HepG2 (cell line): ENCODE measurements around the gene PHF21B. TPM values are rescaled to one million over a fixed set of nuclear protein-coding genes. Genes with fewer than 3 reads are reported as not detected.

Experiments
- ATAC-seq: fragments of 200-7000 bp; cut with Tn5 transposase; 3 replicates; pipeline ENCODE4 v1.9.1; 2020; ENCODE audit warnings: mild to moderate bottlenecking, moderate library complexity
- BruUV-seq: library from RNA; stranded (reverse); fragments of 400-500 nt; replicated peaks from 2 replicates; lab custom pipeline; 2021; lab: Mats Ljungman, UMichigan
- CTCF ChIA-PET: fragments of 300-600 bp; formaldehyde crosslinking; extraction: SDS; loops from one replicate; lab custom pipeline; 2021; ENCODE audit warnings: low total read pairs, inconsistent platforms, low intra/inter-chr PET ratio; lab: Yijun Ruan, JAX
- POLR2A ChIA-PET: fragments of 350-600 bp; sonication (Branson Sonifier 250); formaldehyde crosslinking; loops from one replicate; lab custom pipeline; 2020; ENCODE audit warnings: antibody characterized with exemption, inconsistent platforms; lab: Yijun Ruan, JAX
- DNase-seq: peaks from one replicate; pipeline ENCODE4 v3.0.0-alpha.2; 2015; ENCODE audit warnings: low spot score
- FAIRE-seq: peaks from 3 replicates; lab custom pipeline; 2011; peaks lifted over from hg19 to GRCh38; lab: Jason Lieb, UNC
- H2AFZ ChIP-seq: one replicate; pipeline ENCODE4 v1.6.1; 2011; ENCODE audit warnings: low read length, inconsistent platforms
- H3K27ac ChIP-seq: fragments of 300-600 bp; 3 replicates; pipeline ENCODE4 v1.8.0; 2011; ENCODE audit warnings: mixed run types, mild to moderate bottlenecking, mixed read lengths, low read length, inconsistent platforms; ENCODE audit not compliant: insufficient read depth; ENCODE audit errors: extremely low read length
- H3K27me3 ChIP-seq, 2 experiments: fragments of 200-600 bp in 1 of 2; 2 replicates in 1 of 2; 3 replicates in 1 of 2; pipeline versions ENCODE4 v1.6.0 to v1.8.0; 2011; ENCODE audit warnings: low read length in 2 of 2, mild to moderate bottlenecking in 2 of 2, moderate library complexity in 2 of 2, inconsistent platforms in 1 of 2; ENCODE audit not compliant: insufficient read depth in 2 of 2, control insufficient read depth in 1 of 2
- H3K36me3 ChIP-seq, 2 experiments: fragments of 200-600 bp in 1 of 2; replicated peaks in 1 of 2; 2 replicates in 1 of 2; 3 replicates in 1 of 2; pipeline versions ENCODE4 v1.5.1 to v1.8.0; 2011; ENCODE audit warnings: low read length in 2 of 2, inconsistent platforms in 1 of 2; ENCODE audit not compliant: insufficient read depth in 2 of 2, control insufficient read depth in 1 of 2
- H3K4me1 ChIP-seq: 2 replicates; pipeline ENCODE4 v1.5.1; 2012; ENCODE audit warnings: low read length, inconsistent platforms; ENCODE audit not compliant: insufficient read depth
- H3K4me2 ChIP-seq: 2 replicates; pipeline ENCODE4 v1.6.0; 2011; ENCODE audit warnings: low read depth, low read length, inconsistent platforms
- H3K4me3 ChIP-seq, 3 experiments: fragments of 200-600 bp in 1 of 3; sonication (generic), shearing (Covaris generic) in 1 of 3; replicated peaks in 1 of 3; 2 replicates each; pipeline ENCODE4 v1.5.1; 2011 to 2016; ENCODE audit warnings: low read length in 3 of 3, inconsistent platforms in 2 of 3, low read depth in 2 of 3, mild to moderate bottlenecking in 2 of 3, control low read depth in 1 of 3, mixed read lengths in 1 of 3; ENCODE audit not compliant: insufficient read depth in 1 of 3
- H3K79me2 ChIP-seq: one replicate; pipeline ENCODE4 v1.6.1; 2011; ENCODE audit warnings: low read length, inconsistent platforms; ENCODE audit not compliant: insufficient read depth
- H3K9ac ChIP-seq: 2 replicates; pipeline ENCODE4 v1.6.0; 2011; ENCODE audit warnings: mild to moderate bottlenecking, low read depth, low read length, inconsistent platforms; ENCODE audit not compliant: insufficient read depth
- H3K9me3 ChIP-seq: 2 replicates; pipeline ENCODE4 v1.5.1; 2012; ENCODE audit warnings: mild to moderate bottlenecking, low read length
- H4K20me1 ChIP-seq: 2 replicates; pipeline ENCODE4 v1.6.0; 2011; ENCODE audit warnings: inconsistent platforms, mild to moderate bottlenecking, low read length, moderate library complexity; ENCODE audit not compliant: insufficient read depth
- ARNT2 ChIP-seq: sonication (generic); formaldehyde crosslinking; IDR thresholded peaks from 2 replicates; pipeline ENCODE4 v1.8.0; 2022; ENCODE audit warnings: mild to moderate bottlenecking, low read depth, missing genetic modification reagents, moderate library complexity
- ATF7 ChIP-seq, 2 experiments: fragments of 450-650 bp in 1 of 2; sonication (generic) in 1 of 2; formaldehyde crosslinking in 1 of 2; IDR thresholded peaks; 2 replicates each; pipeline versions ENCODE4 v1.4.0 to v1.6.1; 2016 to 2020; ENCODE audit warnings: antibody characterized with exemption in 1 of 2, mild to moderate bottlenecking in 1 of 2, missing genetic modification reagents in 1 of 2
- CREB1 ChIP-seq, 2 experiments: fragments of 450-650 bp in 1 of 2; IDR thresholded peaks; 2 replicates each; pipeline ENCODE4 v1.6.1; 2016 to 2017; ENCODE audit warnings: control low read depth in 1 of 2, mild to moderate bottlenecking in 1 of 2, missing compliant biosample characterization in 1 of 2, missing genetic modification characterization in 1 of 2
- HBP1 ChIP-seq: IDR thresholded peaks from 2 replicates; pipeline ENCODE4 v1.6.1; 2016; ENCODE audit warnings: low read depth, control low read depth
- NFRKB ChIP-seq: fragments of 450-650 bp; IDR thresholded peaks from 2 replicates; pipeline ENCODE4 v1.6.1; 2017
- PLRG1 ChIP-seq: fragments of 450-650 bp; conservative IDR thresholded peaks from 2 replicates; pipeline ENCODE4 v1.6.1; 2016
- SIX1 ChIP-seq: sonication (generic); formaldehyde crosslinking; IDR thresholded peaks from 2 replicates; pipeline ENCODE4 v1.4.0; 2020; ENCODE audit warnings: missing genetic modification reagents, borderline replicate concordance
- ZBTB46 ChIP-seq: sonication (generic); formaldehyde crosslinking; IDR thresholded peaks from 2 replicates; pipeline ENCODE4 v1.4.0; 2020; ENCODE audit warnings: mild to moderate bottlenecking, missing genetic modification reagents, borderline replicate concordance
- ZNF510 ChIP-seq: sonication (generic); formaldehyde crosslinking; IDR thresholded peaks from 2 replicates; pipeline ENCODE4 v1.4.0; 2020; ENCODE audit warnings: low read depth, mild to moderate bottlenecking, missing genetic modification reagents
- ZNF512 ChIP-seq: sonication (generic); formaldehyde crosslinking; IDR thresholded peaks from 2 replicates; pipeline ENCODE4 v1.4.0; 2020; ENCODE audit warnings: mild to moderate bottlenecking, missing genetic modification reagents
- WGBS: methylation state at CpG from one replicate; pipeline ENCODE4 v1.1.6; 2017; ENCODE audit warnings: low lambda C conversion rate; 5-methylcytosine and 5-hydroxymethylcytosine counted together
- in situ Hi-C: cut with HindIII; loops from 2 replicates; pipeline ENCODE4 v1.10.0; 2017; ENCODE audit warnings: low pct_unique_long_range_greater_than_20kb; ENCODE audit not compliant: extremely low pct_ligation_motif_present
- intact Hi-C: fragments of 100-400 bp; cut with micrococcal nuclease; formaldehyde crosslinking; loops from one replicate; pipeline ENCODE4 v1.10.0; 2022; ENCODE audit not compliant: unreplicated experiment
- polyA plus RNA-seq, 8 experiments: library from polyadenylated mRNA; depleted of rRNA in 3 of 8; stranded (reverse) in 7 of 8; unstranded in 1 of 8; fragments of >200 nt; fragmentation: Illumina TruSeq in 4 of 8; extraction: Trizol in 4 of 8; gene quantifications; 2 replicates each; pipeline versions ENCODE4 v1.2.1 to v1.2.3, GENCODE V29; 2011 to 2016; ENCODE audit warnings: low read depth in 4 of 8, missing spikeins in 1 of 8, mixed read lengths in 1 of 8; ENCODE audit not compliant: insufficient read depth in 1 of 8
- total RNA-seq, 5 experiments: library from RNA; depleted of rRNA; stranded (reverse); fragments of >200 nt; fragmentation: Illumina TruSeq; extraction: Trizol; gene quantifications; 2 replicates each; pipeline ENCODE4 v1.2.3, GENCODE V29; 2016; ENCODE audit warnings: low read depth in 1 of 5

Gene PHF21B
- total and polyA plus RNA-seq, 2 of the 13 experiments (the other 11 are each of a cell fraction or from before 2014, with no cell fraction given): not detected

- in situ Hi-C loops (no loop called here), intact Hi-C loops (no loop called here)
- Histone ChIP-seq H3K27me3 (peaks cover 14 to 81% of the 10 kb centered on the region in 2 experiments), H3K4me2 (no peak overlapping the region), H3K27ac (no peak overlapping the region), H3K79me2 (no peaks in the 10 kb centered on the region), H3K9me3 (no peaks in the 10 kb centered on the region), H3K4me3 (no peak overlapping the region), H3K4me1 (no peaks in the 10 kb centered on the region), H3K36me3 (no peaks in the 10 kb centered on the region), H3K9ac (no peak overlapping the region), H2AFZ (no peak overlapping the region), H4K20me1 (no peaks in the 10 kb centered on the region)
- TF ChIP-seq NFRKB: no peak
- no peak for TF ChIP-seq ARNT2 (CRISPR knock-in tag)
- TF ChIP-seq ZBTB46 (CRISPR knock-in tag): no peak
- TF ChIP-seq PLRG1: no peak
- DNase-seq (no peak), ATAC-seq (no peak), FAIRE-seq (no peak)
- POLR2A ChIA-PET: no interaction called here
- no TSS peak for BruUV-seq
- WGBS: no CpG with 5 or more reads among the region's 6 CpGs
- CTCF ChIA-PET: no interaction called here
Measured at GRCh38 chr22:44934454-44934735, 75.4 kb downstream of the PHF21B start.

GRCh38 chr22:44933666-44934453 is 75.9 kb downstream of the PHF21B start:
- BruUV-seq: no TSS peak
- peaks cover 11 to 79% of the 10 kb centered on the region in 2 experiments for H3K27me3 ChIP-seq

More at GRCh38 chr22:44933666-44934453, 75.9 kb downstream of the PHF21B start:
- in situ Hi-C loops: no loop called here
- H4K20me1 ChIP-seq: no peaks in the 10 kb centered on the region
- POLR2A ChIA-PET: no interaction called here
- TF ChIP-seq CREB1 (IDR thresholded peaks at IDR 0.05): 0 out of 2 replicates have a peak, but pooled peaks have one; percentile 39
- TF ChIP-seq CREB1 (CRISPR knock-in tag; IDR thresholded peaks at IDR 0.05): no peak
- TF ChIP-seq ZNF510: no peak
- peak; percentile 93 for TF ChIP-seq ATF7 (IDR thresholded peaks at IDR 0.05)
- TF ChIP-seq ATF7 (CRISPR knock-in tag; IDR thresholded peaks at IDR 0.05): no peak
- TF ChIP-seq HBP1: no peak
- no peak for TF ChIP-seq SIX1 (CRISPR knock-in tag)
- TF ChIP-seq ZNF512 (CRISPR knock-in tag): no peak
- TF ChIP-seq, all 625 proteins: peak for 2
- Histone ChIP-seq H3K9ac (no peak overlapping the region), H3K4me1 (no peaks in the 10 kb centered on the region), H3K4me2 (no peak overlapping the region), H3K27ac (no peak overlapping the region), H2AFZ (no peak overlapping the region), H3K4me3 (no peak overlapping the region), H3K79me2 (no peaks in the 10 kb centered on the region), H3K36me3 (no peaks in the 10 kb centered on the region), H3K9me3 (no peaks in the 10 kb centered on the region)
- CTCF ChIA-PET: no interaction called here
- DNase-seq: no peak
- intact Hi-C loops: no loop called here
- ATAC-seq: no peak
- no peak for FAIRE-seq
- WGBS: 22% methylated on average over 17 of the region's 22 CpGs
